Epithelial cell of alveolus of lung (primary cell): Measurements from ENCODE around the gene CELA3B. TPM values are rescaled to one million over a fixed set of nuclear protein-coding genes. Genes with fewer than 3 reads are reported as not detected.

Experiments used
- total RNA-seq: library from RNA; depleted of rRNA; stranded (reverse); fragments of >200 nt; gene quantifications from 2 replicates; pipeline ENCODE4 v1.2.1, GENCODE V29; 2015

Gene CELA3B, protein sequence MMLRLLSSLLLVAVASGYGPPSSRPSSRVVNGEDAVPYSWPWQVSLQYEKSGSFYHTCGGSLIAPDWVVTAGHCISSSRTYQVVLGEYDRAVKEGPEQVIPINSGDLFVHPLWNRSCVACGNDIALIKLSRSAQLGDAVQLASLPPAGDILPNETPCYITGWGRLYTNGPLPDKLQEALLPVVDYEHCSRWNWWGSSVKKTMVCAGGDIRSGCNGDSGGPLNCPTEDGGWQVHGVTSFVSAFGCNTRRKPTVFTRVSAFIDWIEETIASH
- not detected in 2 replicates for total RNA-seq

DNA sequence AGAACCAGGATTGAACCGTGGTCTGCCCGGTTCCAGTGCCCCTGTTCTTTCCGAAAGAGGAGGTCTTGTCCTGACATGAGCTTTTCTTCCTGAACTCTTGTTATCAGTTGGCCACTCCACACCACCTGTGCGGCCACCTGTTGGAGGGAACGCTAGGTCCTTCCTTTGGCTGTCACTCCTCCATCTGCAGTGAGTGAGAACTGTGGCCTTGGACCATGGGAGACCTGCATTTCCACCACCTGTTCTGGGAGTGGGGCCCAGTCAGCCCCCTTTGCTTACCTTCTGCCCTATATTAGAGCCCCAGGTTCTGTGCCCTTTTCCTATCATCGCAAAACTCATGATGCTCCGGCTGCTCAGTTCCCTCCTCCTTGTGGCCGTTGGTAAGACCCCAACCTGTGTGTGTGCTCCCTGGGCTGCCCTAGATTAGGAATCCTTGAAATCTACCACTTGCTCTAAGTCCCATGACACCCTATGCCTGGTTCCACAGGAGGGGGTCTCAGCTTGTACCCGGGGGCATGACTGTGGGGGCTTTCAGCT is at the start of gene CELA3B:
CELA3B (plus strand) TSS at position 320 of the 537 bp plus-strand sequence; CDS start at position 338, 18 bp downstream.

DNA sequence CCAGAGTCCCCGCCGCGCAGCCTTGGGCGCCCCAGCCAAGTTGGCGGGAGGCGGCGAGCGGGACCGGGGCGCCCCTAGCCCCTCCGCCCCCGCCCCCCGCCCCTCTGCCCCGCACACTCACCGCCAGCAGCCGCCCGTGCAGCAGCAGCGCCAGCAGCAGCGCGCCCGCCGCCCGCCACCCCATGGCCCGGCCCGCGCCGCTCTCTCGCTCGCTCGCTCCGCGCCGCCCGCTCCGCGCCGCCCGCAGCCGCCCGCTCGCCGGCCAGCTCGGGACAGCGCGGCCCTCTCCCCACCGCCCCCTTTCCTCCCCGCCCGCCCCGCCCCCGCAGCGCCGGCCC is 39.8 kb upstream of the CELA3B start, which contains the start of gene HSPG2:
HSPG2 (minus strand) TSS at position 277 of the 338 bp plus-strand sequence; CDS start at position 184, 93 bp downstream.

DNA sequence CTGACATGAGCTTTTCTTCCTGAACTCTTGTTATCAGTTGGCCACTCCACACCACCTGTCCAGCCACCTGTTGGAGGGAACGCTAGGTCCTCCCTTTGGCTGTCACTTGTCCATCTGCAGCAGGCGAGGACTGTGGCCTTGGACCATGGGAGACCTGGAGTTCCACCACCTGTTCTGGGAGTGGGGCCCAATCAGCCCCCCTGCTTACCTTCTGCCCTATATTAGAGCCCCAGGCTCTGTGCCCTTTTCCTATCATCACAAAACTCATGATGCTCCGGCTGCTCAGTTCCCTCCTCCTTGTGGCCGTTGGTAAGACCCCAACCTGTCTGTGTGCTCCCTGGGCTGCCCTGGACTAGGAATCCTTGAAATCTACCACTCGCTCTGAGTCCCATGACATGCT is 24.6 kb downstream of the CELA3B start, which contains the start of gene CELA3A:
CELA3A (plus strand) TSS at position 249 of the 400 bp plus-strand sequence; CDS start at position 267, 18 bp downstream.

Other genes with a start within 250 kb of the CELA3B start
- gene USP48, start 193.9 kb upstream of the CELA3B start, total RNA-seq: 18.1 and 26.6 TPM in 2 replicates
- gene LDLRAD2, start 164.8 kb upstream of the CELA3B start, total RNA-seq: not detected in 2 replicates
- gene HSPG2, start 39.7 kb upstream of the CELA3B start, total RNA-seq: 42.2 and 84.0 TPM in 2 replicates
- gene CELA3A, start 24.6 kb downstream of the CELA3B start, total RNA-seq: 0.56 TPM in 1 of 2 replicates, not detected in the other
- gene CDC42, start 75.7 kb downstream of the CELA3B start, total RNA-seq: 147 and 319 TPM in 2 replicates
- 0.56 TPM in 1 of 2 replicates, not detected in the other for gene WNT4, start 166.1 kb downstream of the CELA3B start, total RNA-seq